ELF-1 (cell line): ENCODE measurements around the gene DEF6.

Experiments
- DNase-seq: peaks from one replicate; pipeline ENCODE4 v3.0.0-alpha.2; 2016; ENCODE audit warnings: low read depth, low spot score

Gene DEF6

DNA sequence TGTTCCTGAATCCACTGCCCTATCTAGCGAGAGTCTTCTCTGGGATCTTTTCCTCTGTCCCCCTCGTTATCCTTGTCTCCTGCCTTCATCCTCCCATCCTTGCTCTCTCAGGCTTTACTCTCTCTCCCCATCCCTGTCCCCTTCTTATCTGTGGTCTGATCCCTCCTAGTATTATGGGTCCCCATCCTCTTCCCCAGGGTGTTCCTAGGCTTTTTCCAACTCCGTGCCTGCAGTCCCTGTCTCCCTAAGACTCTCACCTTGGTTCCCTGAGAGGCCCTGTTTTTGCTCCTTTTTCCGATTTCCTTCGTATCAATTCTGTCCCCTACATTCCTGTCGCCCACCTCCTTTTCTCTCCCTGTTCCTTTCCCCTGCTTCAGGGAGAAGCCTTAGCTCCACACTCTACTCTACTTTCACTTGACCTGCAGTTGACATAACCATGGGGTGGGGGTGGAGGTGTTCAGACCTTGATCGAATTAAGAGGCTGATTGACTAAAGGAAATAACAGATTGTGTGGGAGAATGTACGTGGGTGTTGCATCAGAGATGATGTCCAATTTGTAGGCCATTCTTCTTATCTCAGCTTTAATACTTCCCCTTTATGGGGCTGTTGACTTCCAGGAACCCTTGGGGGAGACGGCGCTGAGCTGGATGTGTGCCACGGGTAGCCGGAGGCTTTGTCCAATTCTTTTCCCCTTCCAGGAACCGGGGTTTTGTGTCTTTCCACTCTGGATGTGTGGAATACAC lies 45.6 kb downstream of the DEF6 start:
- DNase-seq, result no peak

- no peak for DNase-seq
These were observed 46.4 kb downstream of the DEF6 start for GRCh38 chr6:35343835-35344550.

DNA sequence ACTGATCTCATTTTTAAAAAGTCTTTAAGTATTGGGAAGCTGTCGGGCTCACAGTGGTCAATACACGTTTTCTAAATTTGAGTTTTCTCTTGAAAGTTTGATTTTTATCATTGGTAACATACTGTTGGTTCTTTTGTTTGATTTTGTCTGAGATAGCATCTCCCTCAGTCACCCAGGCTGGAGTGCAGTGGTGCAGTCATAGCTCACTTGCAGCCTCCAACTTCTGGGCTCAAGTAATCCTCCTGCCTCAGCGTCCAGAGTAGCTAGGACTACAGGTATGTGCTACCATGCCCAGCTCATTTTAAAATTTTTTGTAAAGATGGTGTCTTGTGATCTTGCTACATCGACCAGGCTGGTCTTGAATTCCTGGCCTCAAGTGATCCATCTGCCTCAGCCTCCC lies 53.8 kb downstream of the DEF6 start:
- no peak for DNase-seq

DNA sequence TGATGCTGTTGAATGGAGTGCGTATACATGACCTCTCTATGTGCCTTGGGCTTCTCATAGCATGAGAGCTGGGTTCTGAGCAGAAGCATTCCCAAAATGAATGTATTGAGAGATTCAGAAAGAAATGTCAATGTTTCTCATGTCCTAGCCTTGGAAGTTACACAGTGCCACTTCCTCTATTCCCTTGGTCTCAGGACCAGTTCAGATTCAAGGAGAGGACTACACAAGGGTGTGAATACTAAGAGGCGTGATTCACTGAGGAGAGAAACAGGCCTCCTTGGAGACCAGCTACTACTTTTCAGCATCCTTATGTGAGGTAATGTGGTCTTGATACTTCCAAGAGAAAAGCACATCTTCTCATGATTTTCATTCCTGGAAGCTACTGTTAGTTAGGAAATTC lies 55.1 kb downstream of the DEF6 start:
- no peak for DNase-seq

GRCh38 chr6:35354361-35355135 lies 56.9 kb downstream of the DEF6 start:
- DNase-seq, result no peak

- no peak for DNase-seq
These were observed 58.8 kb downstream of the DEF6 start for GRCh38 chr6:35356391-35356790.

DNA sequence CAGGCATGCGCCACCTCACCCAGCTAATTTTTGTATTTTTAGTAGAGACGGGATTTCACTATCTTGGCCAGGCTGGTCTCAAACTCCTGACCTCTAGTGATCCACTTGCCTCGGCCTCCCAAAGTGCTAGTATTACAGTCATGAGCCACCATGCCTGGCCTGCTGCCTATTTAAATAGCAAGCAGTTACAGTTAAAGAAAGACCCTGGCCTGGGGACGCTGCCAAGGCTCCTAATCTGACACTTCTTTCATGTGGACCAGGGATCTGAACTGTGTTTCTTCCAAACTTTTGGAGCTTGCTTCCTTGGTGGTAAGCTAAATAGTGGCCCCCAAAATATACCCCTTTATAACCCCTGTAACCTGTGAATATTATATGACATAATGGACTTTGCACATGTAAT lies 60.1 kb downstream of the DEF6 start:
- no peak for DNase-seq

GRCh38 chr6:35358086-35358485 lies 60.5 kb downstream of the DEF6 start:
- DNase-seq, result no peak

- no peak for DNase-seq
These were observed 61.7 kb downstream of the DEF6 start for GRCh38 chr6:35359346-35359743.

- peak; percentile 68 for DNase-seq
These were observed 62.2 kb downstream of the DEF6 start for GRCh38 chr6:35359744-35360348.

- peak; percentile 44 for DNase-seq
These were observed 62.9 kb downstream of the DEF6 start for GRCh38 chr6:35360349-35361138.

DNA sequence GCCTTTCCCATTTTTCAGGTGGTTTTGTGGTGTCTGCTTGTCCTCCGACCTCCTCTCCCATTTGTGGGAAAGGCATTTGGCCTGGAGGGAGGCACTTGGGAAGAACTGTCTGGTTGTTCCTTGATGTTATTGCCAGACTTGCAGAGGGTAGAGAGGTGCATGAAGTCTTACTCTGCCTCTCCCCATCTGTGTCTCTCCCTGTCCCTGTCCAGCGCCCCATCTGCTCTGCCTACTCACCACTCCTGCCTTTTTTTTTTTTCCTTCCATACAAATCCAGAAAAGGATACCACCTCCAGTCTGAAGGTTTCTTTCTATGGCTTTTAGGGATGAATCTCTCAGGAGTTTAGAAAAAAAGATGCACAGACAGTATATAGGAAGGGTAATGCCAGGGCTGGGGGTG lies 64.6 kb downstream of the DEF6 start:
- DNase-seq, result no peak

DNA sequence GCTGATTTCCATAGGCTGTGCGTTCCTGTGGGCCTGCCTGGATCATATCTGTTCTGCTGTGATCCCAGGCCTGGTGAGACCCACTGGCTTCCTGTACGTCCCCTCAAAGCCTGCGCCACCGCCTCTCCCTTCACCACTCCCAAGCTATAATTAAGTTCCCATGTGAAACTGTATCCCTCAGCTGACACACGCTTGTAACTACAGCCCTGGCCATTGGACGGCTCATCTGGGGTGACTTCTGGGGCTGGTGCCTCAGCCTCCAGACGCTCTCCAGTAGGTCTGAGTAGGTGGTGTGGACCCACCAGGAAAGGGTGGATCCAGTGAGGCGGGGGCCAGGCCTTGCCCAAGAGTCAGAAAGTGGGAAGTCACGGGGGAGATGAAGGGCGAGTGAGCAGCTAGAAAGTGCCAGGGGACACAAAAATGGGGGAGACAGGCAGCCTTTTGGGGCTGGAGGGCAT lies 65.7 kb downstream of the DEF6 start:
- peak; percentile 29 for DNase-seq

DNA sequence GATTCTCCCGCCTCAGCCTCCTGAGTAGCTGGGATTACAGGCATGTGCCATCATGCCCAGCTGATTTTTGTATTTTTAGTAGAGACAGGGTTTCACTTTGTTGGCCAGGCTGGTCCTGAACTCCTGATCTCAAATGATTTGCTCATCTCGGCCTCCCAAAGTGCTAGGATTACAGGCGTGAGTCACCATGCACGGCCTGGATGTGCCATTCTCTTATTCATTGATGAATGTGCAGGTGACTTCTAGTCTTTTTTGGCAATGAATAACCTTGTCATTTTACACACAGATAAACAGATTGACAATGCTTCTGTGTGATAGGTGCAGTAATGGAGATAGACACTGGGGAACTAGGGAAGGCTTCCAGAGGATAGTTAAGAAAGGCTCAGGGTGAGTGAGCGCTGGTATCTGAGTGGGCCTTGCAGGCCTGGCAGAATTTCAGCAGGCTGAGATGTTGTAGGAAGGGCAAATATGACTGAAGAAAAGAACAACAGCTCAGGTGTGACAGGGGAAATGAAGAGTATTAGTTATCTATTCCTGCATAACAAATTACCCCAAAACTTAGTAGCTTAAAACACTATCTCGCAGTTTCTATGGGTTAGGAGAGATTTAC lies 68.1 kb downstream of the DEF6 start:
- no peak for DNase-seq

- DNase-seq, result no peak
These were observed 68.6 kb downstream of the DEF6 start for GRCh38 chr6:35366204-35366596.

GRCh38 chr6:35367646-35368037 lies 70.0 kb downstream of the DEF6 start:
- DNase-seq, result no peak

- DNase-seq, result peak; percentile 28
These were observed 70.6 kb downstream of the DEF6 start for GRCh38 chr6:35368038-35368887.

DNA sequence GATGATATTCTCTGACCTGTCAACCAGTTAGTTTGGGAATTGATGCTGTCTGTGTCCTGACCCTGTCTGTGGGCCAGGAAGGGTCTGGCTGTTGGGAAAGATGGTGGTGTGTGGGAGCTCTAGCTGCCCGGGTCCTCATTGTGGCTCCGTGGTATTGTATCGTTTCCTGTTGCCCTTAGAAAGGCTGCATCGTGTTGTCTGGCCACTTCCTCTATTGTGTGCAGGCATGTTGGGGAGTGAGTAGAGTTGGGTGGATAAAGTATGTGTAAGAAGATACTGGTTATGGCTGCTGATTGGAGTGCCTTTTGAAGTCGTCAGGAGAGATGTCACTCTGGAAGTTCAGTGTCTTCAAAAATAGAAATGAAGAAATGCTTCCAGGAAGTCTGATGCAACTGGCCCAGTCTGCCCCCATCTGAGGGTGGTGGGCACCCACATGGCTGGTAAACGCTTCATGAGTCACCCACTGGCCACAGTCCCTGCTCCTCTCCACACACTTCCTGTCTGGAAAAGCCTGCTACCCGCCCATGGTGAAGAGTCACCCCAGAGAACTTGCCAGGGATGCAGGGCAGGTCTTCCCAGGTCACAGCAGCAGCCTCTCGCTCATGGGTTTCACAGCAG lies 72.6 kb downstream of the DEF6 start:
- no peak for DNase-seq

DNA sequence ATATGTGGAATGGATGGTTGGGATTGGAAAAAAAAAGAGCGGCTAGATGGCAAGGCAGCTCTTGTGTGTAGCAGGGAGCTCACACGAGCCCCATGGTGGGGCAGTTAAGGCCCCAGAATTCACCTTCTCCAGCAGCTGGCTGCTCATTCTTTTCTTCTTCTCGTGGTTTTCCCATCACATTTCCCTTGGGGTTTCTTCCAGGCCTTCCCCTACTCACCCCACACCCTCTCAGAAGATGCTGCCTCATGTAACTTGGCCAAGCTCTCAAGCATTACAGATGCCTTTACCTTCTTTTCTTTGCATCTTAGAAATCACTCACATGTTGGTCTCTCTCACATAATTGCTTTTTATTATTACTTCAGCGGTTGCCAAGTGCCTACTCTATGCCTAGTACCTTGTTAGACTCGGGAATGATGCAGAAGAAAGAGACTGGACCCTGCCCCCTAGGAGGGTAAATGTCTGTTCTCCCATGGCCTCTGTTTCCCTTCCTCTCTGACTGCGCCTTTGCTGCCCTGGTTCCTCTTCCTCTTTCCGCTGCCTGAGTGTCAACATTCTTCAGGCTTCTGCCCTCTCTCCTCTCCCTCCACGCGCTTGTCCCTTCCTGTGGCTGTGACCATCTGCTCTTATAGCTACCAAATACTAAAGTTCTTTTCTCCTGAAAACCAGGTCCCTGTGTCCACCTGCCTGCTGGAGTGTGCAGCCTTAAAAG lies 73.3 kb downstream of the DEF6 start:
- no peak for DNase-seq
